Measurements from ENCODE around the gene IZUMO3. TPM values are rescaled to one million over a fixed set of nuclear protein-coding genes. Genes with fewer than 3 reads are reported as not detected.

The IZUMO3 gene
- total RNA-seq, 1 donor: not detected

- DNase-seq (ENCODE audit: low read depth): peak; percentile 11
- no peak for TF ChIP-seq CTCF (IDR thresholded peaks at IDR 0.05; ENCODE audit: insufficient read depth, low read length)
- no peak overlapping the region for H3K4me3 ChIP-seq (ENCODE audit: low read depth, low read length)
Measured at GRCh38 chr9:24516463-24516862, 29.2 kb downstream of the IZUMO3 start.

GRCh38 chr9:24509850-24510249 lies 35.8 kb downstream of the IZUMO3 start:
- no peak overlapping the region for H3K4me3 ChIP-seq (ENCODE audit: low read depth, low read length)
- no peak for TF ChIP-seq CTCF (IDR thresholded peaks at IDR 0.05; ENCODE audit: insufficient read depth, low read length)
- DNase-seq (ENCODE audit: low read depth): no peak

- H3K4me3 ChIP-seq (ENCODE audit: low read depth, low read length): no peak overlapping the region
- no peak for TF ChIP-seq CTCF (IDR thresholded peaks at IDR 0.05; ENCODE audit: insufficient read depth, low read length)
- no peak for DNase-seq (ENCODE audit: low read depth)
Measured at GRCh38 chr9:24504521-24504920, 41.2 kb downstream of the IZUMO3 start.

- no peak for TF ChIP-seq CTCF (IDR thresholded peaks at IDR 0.05; ENCODE audit: insufficient read depth, low read length)
- no peak for DNase-seq (ENCODE audit: low read depth)
- H3K4me3 ChIP-seq (ENCODE audit: low read depth, low read length): no peak overlapping the region
Measured at GRCh38 chr9:24502206-24502937, 43.3 kb downstream of the IZUMO3 start.

- no peak for DNase-seq (ENCODE audit: low read depth)
- H3K4me3 ChIP-seq (ENCODE audit: low read depth, low read length): no peak overlapping the region
- no peak for TF ChIP-seq CTCF (IDR thresholded peaks at IDR 0.05; ENCODE audit: insufficient read depth, low read length)
Measured at GRCh38 chr9:24500761-24501160, 44.9 kb downstream of the IZUMO3 start.

- DNase-seq (ENCODE audit: low read depth): no peak
- H3K4me3 ChIP-seq (ENCODE audit: low read depth, low read length): no peak overlapping the region
- TF ChIP-seq CTCF (IDR thresholded peaks at IDR 0.05; ENCODE audit: insufficient read depth, low read length): no peak
Measured at GRCh38 chr9:24498632-24499031, 47.1 kb downstream of the IZUMO3 start.

GRCh38 chr9:24497671-24498070 lies 48.0 kb downstream of the IZUMO3 start:
- H3K4me3 ChIP-seq (ENCODE audit: low read depth, low read length): no peak overlapping the region
- no peak for DNase-seq (ENCODE audit: low read depth)
- TF ChIP-seq CTCF (IDR thresholded peaks at IDR 0.05; ENCODE audit: insufficient read depth, low read length): no peak
